Lower lobe of right lung (tissue), 2 donors: ENCODE results near the gene ELK1. TPM values are rescaled to one million over a fixed set of nuclear protein-coding genes. Genes with fewer than 3 reads are reported as not detected.
A peak's percentile ranks its signal among the peaks of the same experiment; 100 is the strongest.

Experiments
- ATAC-seq, 2 donors: fragments of 200-7000 bp; cut with Tn5 transposase; one replicate each; pipeline ENCODE4 v1.9.1; 2020 to 2022; ENCODE audit warnings: mild to moderate bottlenecking in 2 of 2, moderate library complexity in 2 of 2
- DNase-seq: peaks from one replicate; pipeline ENCODE4 v3.0.0-alpha.2; 2020
- H3K27ac ChIP-seq: fragments of 200-600 bp; one replicate; pipeline ENCODE4 v1.8.0; 2022
- H3K27me3 ChIP-seq: fragments of 200-600 bp; one replicate; pipeline ENCODE4 v1.8.0; 2022; ENCODE audit warnings: low read depth
- H3K36me3 ChIP-seq: fragments of 200-600 bp; one replicate; pipeline ENCODE4 v1.8.0; 2022; ENCODE audit warnings: mild to moderate bottlenecking
- H3K4me1 ChIP-seq: fragments of 200-600 bp; one replicate; pipeline ENCODE4 v1.8.0; 2022
- H3K4me3 ChIP-seq: fragments of 200-600 bp; one replicate; pipeline ENCODE4 v1.8.0; 2022; ENCODE audit warnings: mild to moderate bottlenecking
- H3K9me3 ChIP-seq: fragments of 200-600 bp; one replicate; pipeline ENCODE4 v1.8.0; 2022
- CTCF ChIP-seq: fragments of 200-600 bp; IDR thresholded peaks from one replicate; pipeline ENCODE4 v1.8.0; 2022; ENCODE audit warnings: antibody characterized with exemption, mild to moderate bottlenecking
- intact Hi-C: fragments of 100-400 bp; cut with DNase I; formaldehyde crosslinking; loops from one replicate; pipeline ENCODE4 v1.11.0; 2022
- total RNA-seq: library from RNA; stranded (reverse); fragmentation: NEBNext Ultra II Directional; extraction: Animal tissue kit (Norgen Biotek cat#: 25700); gene quantifications from one replicate; pipeline ENCODE4 v1.2.1, GENCODE V29; 2021
- donor health status: DM: no; HTN: yes; CAD: no; lungs with severe emphysema.

The ELK1 gene
- total RNA-seq, 1 donor from 2014 or later: 25.3 TPM

- H3K4me1 ChIP-seq: no peaks in the 10 kb centered on the region
Observed at GRCh38 chrX:47632666-47633065, 17.7 kb downstream of the ELK1 start.

DNA sequence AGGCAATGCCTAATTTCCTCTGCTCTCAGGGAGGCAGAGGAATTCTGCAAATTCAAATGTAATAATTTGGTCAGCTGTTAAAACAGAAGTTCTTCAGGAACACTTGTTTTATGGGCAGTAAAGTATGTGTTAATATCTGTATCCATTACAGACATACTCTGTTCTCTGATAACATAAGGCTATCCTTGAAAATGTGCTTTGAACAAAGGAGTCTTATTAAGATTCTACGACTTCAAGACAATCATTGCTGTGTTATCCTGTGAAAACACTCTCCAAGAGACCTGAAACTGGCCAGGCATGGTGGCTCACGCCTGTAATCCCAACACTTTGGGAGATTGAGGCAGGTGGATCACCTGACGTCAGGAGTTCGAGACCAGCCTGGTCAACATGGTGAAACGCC is 18.7 kb downstream of the ELK1 start:
- Histone ChIP-seq H3K27ac (no peak overlapping the region), H3K27me3 (no peaks in the 10 kb centered on the region), H3K36me3 (peaks cover 13% of the 10 kb centered on the region), H3K4me1 (no peaks in the 10 kb centered on the region), H3K9me3 (no peaks in the 10 kb centered on the region), H3K4me3 (no peak overlapping the region)
- no peak for DNase-seq
- no peak for ATAC-seq
- no peak for TF ChIP-seq CTCF
- intact Hi-C loops: no loop called here

More at GRCh38 chrX:47632666-47633065, 17.7 kb downstream of the ELK1 start:
- no peak overlapping the region for H3K27ac ChIP-seq
- peaks cover 18% of the 10 kb centered on the region for H3K36me3 ChIP-seq
- ATAC-seq (no peak), DNase-seq (no peak)
- H3K27me3 ChIP-seq: no peaks in the 10 kb centered on the region
- no peak for TF ChIP-seq CTCF
- H3K9me3 ChIP-seq: no peaks in the 10 kb centered on the region
- intact Hi-C loops: no loop called here
- no peak overlapping the region for H3K4me3 ChIP-seq

- Histone ChIP-seq H3K4me3 (peak within 1 kb of the TSS; percentile 34), H3K36me3 (no peaks in the 10 kb centered on the region), H3K27me3 (no peaks in the 10 kb centered on the region), H3K4me1 (no peaks in the 10 kb centered on the region), H3K27ac (no peak within 1 kb of the TSS), H3K9me3 (no peaks in the 10 kb centered on the region)
- TF ChIP-seq CTCF: no peak
- intact Hi-C loops: no loop called here
- DNase-seq: no peak
- peak; percentile 23 to 55 for ATAC-seq
Observed at GRCh38 chrX:47629419-47630200, 20.8 kb downstream of the ELK1 start, which contains the start of gene CFP. Gene CFP, minus strand, starts transcription at chrX:47629930. Its CDS starts 86 bp downstream, at chrX:47629844.

DNA sequence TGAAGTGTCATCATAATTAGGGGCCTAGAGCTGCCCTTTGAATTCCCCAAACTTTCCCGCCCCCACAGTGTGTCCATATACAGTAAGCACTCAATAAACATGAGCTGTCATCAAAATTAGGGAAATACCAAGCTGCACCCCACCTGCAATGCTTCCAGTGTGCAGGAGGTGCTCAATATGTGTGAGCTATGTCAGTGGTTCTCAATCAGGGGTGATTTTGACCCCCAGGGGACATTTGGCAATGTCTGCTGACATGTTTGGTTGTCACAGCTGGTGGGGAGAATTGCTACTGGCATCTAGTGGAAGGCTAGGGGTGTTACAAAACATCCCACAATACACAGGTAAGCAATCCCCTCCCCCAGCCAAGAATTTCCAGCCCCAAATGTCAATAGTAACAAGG is 21.4 kb downstream of the ELK1 start:
- TF ChIP-seq CTCF: no peak
- Histone ChIP-seq H3K4me1 (no peaks in the 10 kb centered on the region), H3K27me3 (no peaks in the 10 kb centered on the region), H3K36me3 (no peaks in the 10 kb centered on the region), H3K27ac (no peak overlapping the region), H3K9me3 (no peaks in the 10 kb centered on the region), H3K4me3 (peak overlapping the region; percentile 34)
- intact Hi-C loops: no loop called here
- ATAC-seq (no peak), DNase-seq (no peak)

DNA sequence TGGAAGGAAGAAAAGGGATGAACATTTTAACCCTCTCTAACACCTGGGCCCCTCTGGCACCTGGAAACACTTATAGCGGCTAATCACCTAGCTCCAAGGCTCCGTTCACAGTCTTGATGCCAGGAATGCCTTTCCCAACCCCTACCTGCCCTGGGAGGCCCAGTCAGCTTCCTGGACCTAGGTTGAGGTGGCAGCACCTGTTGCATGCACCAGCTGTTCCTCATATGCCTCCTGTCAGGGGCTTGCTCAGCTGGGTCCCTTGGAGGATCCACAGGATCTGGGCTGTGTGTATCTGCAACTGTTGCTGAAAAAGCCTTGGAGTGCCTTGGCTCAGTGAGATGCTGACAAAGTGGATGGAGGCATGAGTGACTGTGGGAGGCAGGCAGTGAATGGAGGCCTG is 25.0 kb downstream of the ELK1 start:
- Histone ChIP-seq H3K4me3 (no peak overlapping the region), H3K9me3 (no peaks in the 10 kb centered on the region), H3K27ac (no peak overlapping the region), H3K27me3 (no peaks in the 10 kb centered on the region), H3K4me1 (no peaks in the 10 kb centered on the region), H3K36me3 (no peaks in the 10 kb centered on the region)
- no peak for TF ChIP-seq CTCF
- no peak for DNase-seq
- intact Hi-C loops: no loop called here
- ATAC-seq: no peak
